Neural cell (in vitro differentiated cells): ENCODE data around the gene KCNAB2. TPM values are rescaled to one million over a fixed set of nuclear protein-coding genes. Genes with fewer than 3 reads are reported as not detected.

Experiments
- H2AFZ ChIP-seq: fragments of 200-600, 300-800 bp; sonication (generic), shearing (Covaris generic); 2 replicates; pipeline ENCODE4 v1.6.0; 2014; ENCODE audit warnings: low read depth, mild to moderate bottlenecking, antibody characterized with exemption, low read length, moderate library complexity
- H3F3A ChIP-seq: fragments of 200-600 bp; shearing (Covaris generic); 2 replicates; pipeline ENCODE4 v1.6.1; 2016; ENCODE audit warnings: mild to moderate bottlenecking, moderate library complexity, mixed read lengths, antibody characterized with exemption, low read length; ENCODE audit not compliant: insufficient read depth, poor library complexity, severe bottlenecking
- H3K27ac ChIP-seq: fragments of 200-600, 300-800 bp; sonication (generic), shearing (Covaris generic); 2 replicates; pipeline ENCODE4 v1.5.1; 2014; ENCODE audit warnings: mild to moderate bottlenecking, low read length, moderate library complexity
- H3K27me3 ChIP-seq: fragments of 300-800, 200-600 bp; sonication (generic), shearing (Covaris generic); 2 replicates; pipeline ENCODE4 v1.6.0; 2014; ENCODE audit warnings: mild to moderate bottlenecking, low read depth, low read length, moderate library complexity; ENCODE audit not compliant: insufficient read depth
- H3K36me3 ChIP-seq: fragments of 300-800, 200-600 bp; sonication (generic), shearing (Covaris generic); 2 replicates; pipeline ENCODE4 v1.5.1; 2014; ENCODE audit warnings: mild to moderate bottlenecking, antibody characterized with exemption, low read length, moderate library complexity; ENCODE audit not compliant: insufficient read depth
- H3K4me2 ChIP-seq: fragments of 300-800, 200-600 bp; sonication (generic), shearing (Covaris generic); 2 replicates; pipeline ENCODE4 v1.6.0; 2014; ENCODE audit warnings: mild to moderate bottlenecking, low read length
- H3K4me3 ChIP-seq: fragments of 300-800, 200-600 bp; sonication (generic), shearing (Covaris generic); 2 replicates; pipeline ENCODE4 v1.5.1; 2014; ENCODE audit warnings: mild to moderate bottlenecking, low read length, moderate library complexity
- H3K79me2 ChIP-seq: fragments of 200-600 bp; shearing (Covaris generic); replicated peaks from 2 replicates; pipeline ENCODE4 v1.6.0; 2014; ENCODE audit warnings: mild to moderate bottlenecking, low read length, moderate library complexity; ENCODE audit not compliant: insufficient read depth
- H3K9ac ChIP-seq: fragments of 300-800, 200-600 bp; sonication (generic), shearing (Covaris generic); 2 replicates; pipeline ENCODE4 v1.6.1; 2016; ENCODE audit warnings: mild to moderate bottlenecking, low read length, mixed read lengths
- H3K9me2 ChIP-seq: fragments of 200-600 bp; shearing (Covaris generic); 2 replicates; pipeline ENCODE4 v1.6.1; 2016; ENCODE audit warnings: mild to moderate bottlenecking, low read length, mixed read lengths; ENCODE audit not compliant: insufficient read depth
- H3K9me3 ChIP-seq: fragments of 200-600, 300-800 bp; sonication (generic), shearing (Covaris generic); 2 replicates; pipeline ENCODE4 v1.6.1; 2016; ENCODE audit warnings: mild to moderate bottlenecking, mixed run types, low read length, moderate library complexity, mixed read lengths
- H4K20me1 ChIP-seq: fragments of 200-600 bp; shearing (Covaris generic); 2 replicates; pipeline ENCODE4 v1.6.1; 2016; ENCODE audit warnings: mild to moderate bottlenecking, mixed run types; ENCODE audit not compliant: insufficient read depth
- CTCF ChIP-seq: fragments of 450-650 bp; IDR thresholded peaks from 2 replicates; pipeline ENCODE4 v1.5.1; 2014; ENCODE audit warnings: antibody characterized with exemption, mild to moderate bottlenecking, moderate library complexity; ENCODE audit not compliant: poor library complexity, severe bottlenecking
- EP300 ChIP-seq: fragments of 450-650 bp; conservative IDR thresholded peaks from 2 replicates; pipeline ENCODE4 v1.6.1; 2014; ENCODE audit warnings: antibody characterized with exemption, mild to moderate bottlenecking, moderate library complexity; ENCODE audit not compliant: poor library complexity, severe bottlenecking
- EZH2 ChIP-seq: fragments of 200-600, 300-800 bp; shearing (Covaris generic), sonication (generic); IDR thresholded peaks from 2 replicates; pipeline ENCODE4 v1.6.1; 2014; ENCODE audit warnings: antibody characterized with exemption, low read length, borderline replicate concordance, mild to moderate bottlenecking; ENCODE audit not compliant: insufficient read depth, poor library complexity, severe bottlenecking
- POLR2AphosphoS5 ChIP-seq: IDR thresholded peaks from 2 replicates; pipeline ENCODE4 v1.6.1; 2012
- REST ChIP-seq: IDR thresholded peaks from 2 replicates; pipeline ENCODE4 v1.6.1; 2012; ENCODE audit warnings: borderline replicate concordance
- SMC3 ChIP-seq: fragments of 450-650 bp; conservative IDR thresholded peaks from 2 replicates; pipeline ENCODE4 v1.6.1; 2014; ENCODE audit warnings: antibody characterized with exemption, mild to moderate bottlenecking, moderate library complexity; ENCODE audit not compliant: poor library complexity
- TAF1 ChIP-seq: IDR thresholded peaks from 2 replicates; pipeline ENCODE4 v1.6.1; 2012; ENCODE audit warnings: low read depth
- polyA plus RNA-seq: library from polyadenylated mRNA; depleted of rRNA; stranded (reverse); fragments of >200 nt; gene quantifications from 2 replicates; pipeline ENCODE4 v1.2.3, GENCODE V29; 2014

Gene KCNAB2
- polyA plus RNA-seq, 1 donor from 2014 or later, result 11.7 TPM

- TF ChIP-seq POLR2AphosphoS5 (no peak), REST (no peak), TAF1 (no peak)
Measured at GRCh38 chr1:6102532-6102845, 56.8 kb downstream of the KCNAB2 start.

GRCh38 chr1:6103111-6103853 lies 57.6 kb downstream of the KCNAB2 start:
- H3K9me3 ChIP-seq, result no peaks in the 10 kb centered on the region

More at GRCh38 chr1:6102532-6102845, 56.8 kb downstream of the KCNAB2 start:
- H3F3A ChIP-seq, result no peaks in the 10 kb centered on the region
- H2AFZ ChIP-seq, result no peak overlapping the region
- H3K9me3 ChIP-seq, result no peaks in the 10 kb centered on the region
- H3K27me3 ChIP-seq, result no peaks in the 10 kb centered on the region
- H3K79me2 ChIP-seq, result no peaks in the 10 kb centered on the region
- no peak overlapping the region for H3K27ac ChIP-seq
- H3K9ac ChIP-seq, result no peak overlapping the region
- H3K4me3 ChIP-seq, result no peak overlapping the region
- H3K36me3 ChIP-seq, result no peaks in the 10 kb centered on the region
- no peaks in the 10 kb centered on the region for H3K9me2 ChIP-seq
- H3K4me2 ChIP-seq, result no peak overlapping the region
- H4K20me1 ChIP-seq, result no peaks in the 10 kb centered on the region

More at GRCh38 chr1:6103111-6103853, 57.6 kb downstream of the KCNAB2 start:
- Histone ChIP-seq H3K27me3 (no peaks in the 10 kb centered on the region), H4K20me1 (no peaks in the 10 kb centered on the region), H3K27ac (no peak overlapping the region), H3K9me2 (no peaks in the 10 kb centered on the region), H3K79me2 (no peaks in the 10 kb centered on the region), H3K36me3 (no peaks in the 10 kb centered on the region), H3F3A (no peaks in the 10 kb centered on the region), H3K4me2 (no peak overlapping the region), H3K4me3 (no peak overlapping the region), H3K9ac (no peak overlapping the region), H2AFZ (no peak overlapping the region)
- TF ChIP-seq SMC3 (no peak), TAF1 (no peak), CTCF (no peak), POLR2AphosphoS5 (no peak), EP300 (no peak), EZH2 (no peak), REST (no peak)
